Suprapubic skin (tissue), 4 donors: ENCODE measurements around the gene GPR176.

Experiments
- CTCF ChIP-seq, 2 donors: fragments of 200-600 bp in 1 of 2; fragments of 450-650 bp in 1 of 2; sonication (generic) in 1 of 2; IDR thresholded peaks; one replicate each; pipeline ENCODE4 v1.5.1; 2016 to 2019; ENCODE audit warnings: antibody characterized with exemption in 2 of 2, mild to moderate bottlenecking in 1 of 2, moderate library complexity in 1 of 2
- EP300 ChIP-seq: sonication (generic); formaldehyde crosslinking; IDR thresholded peaks from one replicate; pipeline ENCODE4 v1.6.1; 2017; ENCODE audit warnings: antibody characterized with exemption
- POLR2A ChIP-seq, 2 donors: fragments of 450-650 bp; IDR thresholded peaks; one replicate each; pipeline ENCODE4 v1.6.1; 2017; ENCODE audit warnings: antibody characterized with exemption in 2 of 2, mild to moderate bottlenecking in 2 of 2, moderate library complexity in 2 of 2
- POLR2AphosphoS5 ChIP-seq, 3 donors: sonication (generic); formaldehyde crosslinking; IDR thresholded peaks; one replicate each; pipeline ENCODE4 v1.6.1; 2017; ENCODE audit warnings: antibody characterized with exemption in 3 of 3

- TF ChIP-seq CTCF (IDR thresholded peaks at IDR 0.05) (no peak), POLR2A (IDR thresholded peaks at IDR 0.05) (no peak), EP300 (no peak), POLR2AphosphoS5 (IDR thresholded peaks at IDR 0.05) (no peak)
These were observed 65.9 kb downstream of the GPR176 start for GRCh38 chr15:39854161-39854560.
